Lung (tissue), 12 donors: ENCODE measurements around the gene CXCL16. TPM values are rescaled to one million over a fixed set of nuclear protein-coding genes. Genes with fewer than 3 reads are reported as not detected.

Experiments
- ATAC-seq: fragments of 200-7000 bp; cut with Tn5 transposase; one replicate; pipeline ENCODE4 v1.9.1; 2020; ENCODE audit warnings: moderate number of reproducible peaks; ENCODE audit not compliant: insufficient read depth, low FRiP score
- DNase-seq, 3 donors: peaks; one replicate each; pipeline ENCODE4 v3.0.0-alpha.2; 2013 to 2017
- H3K27ac ChIP-seq, 2 donors: one replicate each; pipeline ENCODE4 v1.5.1; 2013; ENCODE audit warnings: mild to moderate bottlenecking in 2 of 2, moderate library complexity in 2 of 2, control low read depth in 1 of 2, inconsistent platforms in 1 of 2, low read depth in 1 of 2, low read length in 1 of 2
- H3K27me3 ChIP-seq, 3 donors: one replicate each; pipeline ENCODE4 v1.5.1; 2013; ENCODE audit warnings: low read length in 2 of 3; ENCODE audit not compliant: control insufficient read depth in 3 of 3, insufficient read depth in 3 of 3
- H3K36me3 ChIP-seq, 4 donors: one replicate each; pipeline ENCODE4 v1.5.1; 2013; ENCODE audit warnings: low read length in 4 of 4, mild to moderate bottlenecking in 1 of 4, moderate library complexity in 1 of 4; ENCODE audit not compliant: control insufficient read depth in 4 of 4, insufficient read depth in 4 of 4
- H3K4me1 ChIP-seq, 5 donors: one replicate each; pipeline ENCODE4 v1.5.1; 2013; ENCODE audit warnings: low read length in 5 of 5, mild to moderate bottlenecking in 2 of 5, moderate library complexity in 1 of 5; ENCODE audit not compliant: control insufficient read depth in 5 of 5, insufficient read depth in 5 of 5
- H3K4me3 ChIP-seq: one replicate; pipeline ENCODE4 v1.5.1; 2013; ENCODE audit warnings: mild to moderate bottlenecking, control low read depth, moderate library complexity
- H3K9ac ChIP-seq, 2 donors: one replicate each; pipeline ENCODE4 v1.5.1; 2013; ENCODE audit warnings: low read length in 2 of 2, control low read depth in 1 of 2; ENCODE audit not compliant: insufficient read depth in 1 of 2
- H3K9me3 ChIP-seq, 4 donors: one replicate each; pipeline ENCODE4 v1.5.1; 2013; ENCODE audit warnings: low read length in 3 of 4, mild to moderate bottlenecking in 1 of 4, moderate library complexity in 1 of 4; ENCODE audit not compliant: control insufficient read depth in 4 of 4, insufficient read depth in 3 of 4
- CTCF ChIP-seq: IDR thresholded peaks from 2 replicates; pipeline ENCODE4 v1.5.1; 2012; ENCODE audit warnings: mild to moderate bottlenecking; ENCODE audit errors: control extremely low read depth, extremely low read depth
- WGBS, 2 donors: extraction: QIAGEN DNeasy Blood & Tissue Kit; methylation state at CpG; one replicate each; pipeline ENCODE4 v1.1.7; 2013; 5-methylcytosine and 5-hydroxymethylcytosine counted together
- polyA plus RNA-seq, 2 donors: library from polyadenylated mRNA; stranded (reverse); fragments of 200-250 nt; gene quantifications; one replicate each; pipeline ENCODE4 v1.2.1, GENCODE V29; 2013
- total RNA-seq, 2 donors: library from RNA; depleted of rRNA in 1 of 2; stranded (reverse); fragments of >200 nt in 1 of 2; gene quantifications; one replicate each; pipeline ENCODE4 v1.2.1, GENCODE V29; 2014 to 2021
- donor health status: control.
- donor health status: control.
- donor health status: Bipolar disorder and iron deficiency.
- donor health status: healthy.
- donor health status: DM: yes; HTN: yes; CAD: no.

CXCL16 gene
- total and polyA plus RNA-seq, 4 donors, result 32.7 to 252 (median 111) TPM

GRCh38 chr17:4741544-4741943 lies 1.8 kb upstream of the CXCL16 start:
- H3K4me3 ChIP-seq, result no peak overlapping the region
- no peak overlapping the region for H3K9ac ChIP-seq
- peaks cover 0 to 18% (median 2%) of the 10 kb centered on the region in 5 donors for H3K4me1 ChIP-seq
- no peak for ATAC-seq
- TF ChIP-seq CTCF, result no peak
- no peak for DNase-seq
- no peaks in the 10 kb centered on the region for H3K9me3 ChIP-seq
- 97% methylated on average over 8 of the region's 8 CpGs for WGBS, 2 donors
- no peaks in the 10 kb centered on the region for H3K36me3 ChIP-seq
- no peak overlapping the region for H3K27ac ChIP-seq
- peaks cover 0 to 36% (median 17%) of the 10 kb centered on the region in 3 donors for H3K27me3 ChIP-seq

GRCh38 chr17:4740584-4740983 lies 856 bp upstream of the CXCL16 start:
- no peak overlapping the region for H3K4me3 ChIP-seq
- no peak overlapping the region for H3K27ac ChIP-seq
- 92 to 97% methylated on average over 8 of the region's 8 CpGs for WGBS, 2 donors

GRCh38 chr17:4740025-4740351 lies 260 bp upstream of the CXCL16 start:
- TF ChIP-seq CTCF, result no peak
- Histone ChIP-seq H3K27ac (no peak overlapping the region), H3K9ac (no peak overlapping the region), H3K4me1 (peaks cover 0 to 13% (median 2%) of the 10 kb centered on the region in 5 donors), H3K4me3 (peak overlapping the region; percentile 72), H3K36me3 (peaks cover 0 to 4% (median 0%) of the 10 kb centered on the region in 4 donors), H3K27me3 (peaks cover 0 to 24% (median 17%) of the 10 kb centered on the region in 3 donors), H3K9me3 (no peaks in the 10 kb centered on the region)
- no peak for ATAC-seq
- no peak for DNase-seq
- 19 to 23% methylated on average over 11 to 13 of the region's 13 CpGs for WGBS, 2 donors

More at GRCh38 chr17:4740584-4740983, 856 bp upstream of the CXCL16 start:
- H3K4me1 ChIP-seq, result peaks cover 0 to 18% (median 2%) of the 10 kb centered on the region in 5 donors
- no peaks in the 10 kb centered on the region for H3K36me3 ChIP-seq
- H3K9ac ChIP-seq, result no peak overlapping the region
- no peak for DNase-seq
- peaks cover 0 to 30% (median 17%) of the 10 kb centered on the region in 3 donors for H3K27me3 ChIP-seq
- no peak for TF ChIP-seq CTCF
- no peaks in the 10 kb centered on the region for H3K9me3 ChIP-seq
- ATAC-seq, result no peak
